ENCODE data around the gene COL6A5. TPM values are rescaled to one million over a fixed set of nuclear protein-coding genes. Genes with fewer than 3 reads are reported as not detected.

Gene COL6A5
- total RNA-seq, 1 donor from 2014 or later = not detected

- TF ChIP-seq, protein P1, sequence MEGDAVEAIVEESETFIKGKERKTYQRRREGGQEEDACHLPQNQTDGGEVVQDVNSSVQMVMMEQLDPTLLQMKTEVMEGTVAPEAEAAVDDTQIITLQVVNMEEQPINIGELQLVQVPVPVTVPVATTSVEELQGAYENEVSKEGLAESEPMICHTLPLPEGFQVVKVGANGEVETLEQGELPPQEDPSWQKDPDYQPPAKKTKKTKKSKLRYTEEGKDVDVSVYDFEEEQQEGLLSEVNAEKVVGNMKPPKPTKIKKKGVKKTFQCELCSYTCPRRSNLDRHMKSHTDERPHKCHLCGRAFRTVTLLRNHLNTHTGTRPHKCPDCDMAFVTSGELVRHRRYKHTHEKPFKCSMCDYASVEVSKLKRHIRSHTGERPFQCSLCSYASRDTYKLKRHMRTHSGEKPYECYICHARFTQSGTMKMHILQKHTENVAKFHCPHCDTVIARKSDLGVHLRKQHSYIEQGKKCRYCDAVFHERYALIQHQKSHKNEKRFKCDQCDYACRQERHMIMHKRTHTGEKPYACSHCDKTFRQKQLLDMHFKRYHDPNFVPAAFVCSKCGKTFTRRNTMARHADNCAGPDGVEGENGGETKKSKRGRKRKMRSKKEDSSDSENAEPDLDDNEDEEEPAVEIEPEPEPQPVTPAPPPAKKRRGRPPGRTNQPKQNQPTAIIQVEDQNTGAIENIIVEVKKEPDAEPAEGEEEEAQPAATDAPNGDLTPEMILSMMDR (IDR thresholded peaks at IDR 0.05; ENCODE audit: insufficient read depth, low read length, poor library complexity, severe bottlenecking) = no peak
- DNase-seq (ENCODE audit: low read depth) = no peak
- no peaks in the 10 kb centered on the region for H3K36me3 ChIP-seq (ENCODE audit: control insufficient read depth, insufficient read depth, low read length)
- no peaks in the 10 kb centered on the region for H3K27me3 ChIP-seq (ENCODE audit: control insufficient read depth, insufficient read depth, low read length)
- no peak overlapping the region for H3K4me3 ChIP-seq (ENCODE audit: low read depth, low read length)
These were observed 65.8 kb downstream of the COL6A5 start for GRCh38 chr3:130411320-130411719.

DNA sequence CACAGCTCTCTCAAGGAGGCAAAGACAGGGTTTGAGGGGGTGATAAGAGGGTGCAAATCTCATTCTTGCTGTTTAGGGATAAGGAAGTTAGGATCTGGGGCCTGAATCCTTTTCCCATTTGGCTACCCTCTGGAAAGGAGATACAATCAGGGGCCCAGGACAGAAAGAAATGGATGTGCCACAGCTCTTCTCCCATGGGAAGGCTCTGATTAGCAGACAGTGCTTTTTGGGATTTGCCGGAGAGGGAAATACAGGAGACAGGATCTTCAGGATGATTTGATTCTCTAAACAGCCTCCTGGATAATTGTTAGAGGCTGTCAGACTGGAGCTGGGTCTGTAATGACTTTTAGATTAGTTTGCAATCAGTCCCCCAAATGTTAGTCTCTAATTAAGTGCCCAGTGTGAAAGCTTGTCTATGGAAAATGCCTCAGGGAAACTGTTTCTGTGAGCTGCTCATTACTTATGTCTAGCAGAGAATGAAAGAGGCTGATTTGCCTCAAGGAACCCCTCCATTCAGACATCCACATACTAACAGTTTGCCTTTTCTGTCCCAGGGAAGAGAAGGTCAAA is 67.6 kb downstream of the COL6A5 start:
- Histone ChIP-seq H3K27me3 (ENCODE audit: control insufficient read depth, insufficient read depth, low read length) (no peaks in the 10 kb centered on the region), H3K4me3 (ENCODE audit: low read depth, low read length) (no peak overlapping the region), H3K36me3 (ENCODE audit: control insufficient read depth, insufficient read depth, low read length) (no peaks in the 10 kb centered on the region)
- TF ChIP-seq, protein P1 (IDR thresholded peaks at IDR 0.05; ENCODE audit: insufficient read depth, low read length, poor library complexity, severe bottlenecking) = no peak
- DNase-seq (ENCODE audit: low read depth) = no peak

- DNase-seq (ENCODE audit: low read depth) = no peak
- H3K27me3 ChIP-seq (ENCODE audit: control insufficient read depth, insufficient read depth, low read length) = no peaks in the 10 kb centered on the region
- H3K36me3 ChIP-seq (ENCODE audit: control insufficient read depth, insufficient read depth, low read length) = no peaks in the 10 kb centered on the region
- no peak overlapping the region for H3K4me3 ChIP-seq (ENCODE audit: low read depth, low read length)
- TF ChIP-seq, protein P1 (IDR thresholded peaks at IDR 0.05; ENCODE audit: insufficient read depth, low read length, poor library complexity, severe bottlenecking) = no peak
These were observed 69.0 kb downstream of the COL6A5 start for GRCh38 chr3:130414457-130414856.

- TF ChIP-seq, protein P1 (IDR thresholded peaks at IDR 0.05; ENCODE audit: insufficient read depth, low read length, poor library complexity, severe bottlenecking) = no peak
- H3K27me3 ChIP-seq (ENCODE audit: control insufficient read depth, insufficient read depth, low read length) = no peaks in the 10 kb centered on the region
- H3K4me3 ChIP-seq (ENCODE audit: low read depth, low read length) = no peak overlapping the region
- DNase-seq (ENCODE audit: low read depth) = no peak
- H3K36me3 ChIP-seq (ENCODE audit: control insufficient read depth, insufficient read depth, low read length) = no peaks in the 10 kb centered on the region
These were observed 75.0 kb downstream of the COL6A5 start for GRCh38 chr3:130420466-130420865.

DNA sequence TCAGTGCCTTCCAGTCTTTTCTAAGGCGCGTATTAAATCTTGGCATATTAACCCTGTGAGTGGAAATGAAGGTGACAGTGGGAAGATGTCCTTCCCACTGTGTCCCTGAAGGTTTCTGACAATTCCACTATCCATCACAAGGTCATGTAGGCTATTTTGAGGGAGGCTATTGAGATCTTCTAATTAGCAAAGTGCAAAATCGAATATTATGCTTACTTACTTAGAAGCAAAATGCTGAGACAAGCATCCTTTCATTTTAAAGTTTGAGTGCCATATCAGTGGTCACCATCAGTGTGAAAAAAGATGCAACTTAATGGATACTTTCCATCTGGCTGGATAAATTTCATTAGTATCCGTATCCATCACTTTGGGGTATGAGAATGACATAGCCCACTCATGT is 77.6 kb downstream of the COL6A5 start:
- no peak for DNase-seq (ENCODE audit: low read depth)
- Histone ChIP-seq H3K4me3 (ENCODE audit: low read depth, low read length) (no peak overlapping the region), H3K27me3 (ENCODE audit: control insufficient read depth, insufficient read depth, low read length) (no peaks in the 10 kb centered on the region), H3K36me3 (ENCODE audit: control insufficient read depth, insufficient read depth, low read length) (no peaks in the 10 kb centered on the region)
- TF ChIP-seq, protein P1 (IDR thresholded peaks at IDR 0.05; ENCODE audit: insufficient read depth, low read length, poor library complexity, severe bottlenecking) = no peak

GRCh38 chr3:130424837-130425236 is 79.4 kb downstream of the COL6A5 start:
- no peak for DNase-seq (ENCODE audit: low read depth)
- Histone ChIP-seq H3K36me3 (ENCODE audit: control insufficient read depth, insufficient read depth, low read length) (no peaks in the 10 kb centered on the region), H3K4me3 (ENCODE audit: low read depth, low read length) (no peak overlapping the region), H3K27me3 (ENCODE audit: control insufficient read depth, insufficient read depth, low read length) (no peaks in the 10 kb centered on the region)
- TF ChIP-seq, protein P1 (IDR thresholded peaks at IDR 0.05; ENCODE audit: insufficient read depth, low read length, poor library complexity, severe bottlenecking) = no peak

Data from kidney epithelial cell (primary cell).